Measurements from ENCODE around the gene CDKAL1. TPM values are rescaled to one million over a fixed set of nuclear protein-coding genes. Genes with fewer than 3 reads are reported as not detected.

CDKAL1 gene
- total and polyA plus RNA-seq, 2 experiments from 2014 or later, result 14.4 to 19.5 TPM

DNA sequence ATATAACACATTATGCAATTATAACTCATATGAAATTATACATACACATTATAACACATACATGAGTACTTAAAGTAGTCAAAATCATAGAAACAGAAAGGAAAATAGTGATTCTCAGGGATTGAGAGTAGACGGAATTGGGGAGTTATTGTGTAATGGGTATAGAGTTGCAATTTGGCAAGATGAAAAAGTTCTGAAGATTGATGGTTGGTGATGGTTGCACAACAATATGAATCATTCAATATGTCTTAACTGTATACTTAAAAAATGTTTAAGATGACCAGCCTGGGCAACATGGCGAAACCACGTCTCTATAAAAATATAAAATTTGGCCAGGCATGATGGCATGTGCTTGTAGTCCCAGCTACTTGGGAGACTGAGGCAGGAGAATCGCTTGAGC lies 372.7 kb downstream of the CDKAL1 start:
- Histone ChIP-seq H3K4me3 (no peak overlapping the region), H3K9me3 (ENCODE audit: low read depth) (peaks cover 6% of the 10 kb centered on the region), H3K4me2 (no peak overlapping the region), H3K27ac (no peak overlapping the region), H3K27me3 (no peaks in the 10 kb centered on the region), H3K36me3 (replicated peaks; ENCODE audit: insufficient read depth, low read depth) (no peaks in the 10 kb centered on the region), H3K9me2 (replicated peaks; ENCODE audit: insufficient read depth) (peaks cover 3% of the 10 kb centered on the region), H3K4me1 (ENCODE audit: insufficient read depth) (no peaks in the 10 kb centered on the region), H3K79me2 (no peaks in the 10 kb centered on the region), H4K20me1 (ENCODE audit: insufficient read depth, poor library complexity, severe bottlenecking) (no peaks in the 10 kb centered on the region), H2AFZ (no peak overlapping the region)
- 90% methylated on average over 4 of the region's 4 CpGs for WGBS (ENCODE audit: low lambda C conversion rate, missing lambda C conversion rate)
- DNase-seq (ENCODE audit: low spot score), result no peak
- no peak for TF ChIP-seq EZH2phosphoT487 (IDR thresholded peaks at IDR 0.05; ENCODE audit: low read depth, severe bottlenecking, unreplicated experiment)
- no peak for TF ChIP-seq EZH2 (IDR thresholded peaks at IDR 0.05; ENCODE audit: borderline replicate concordance)
- TF ChIP-seq, protein P1, sequence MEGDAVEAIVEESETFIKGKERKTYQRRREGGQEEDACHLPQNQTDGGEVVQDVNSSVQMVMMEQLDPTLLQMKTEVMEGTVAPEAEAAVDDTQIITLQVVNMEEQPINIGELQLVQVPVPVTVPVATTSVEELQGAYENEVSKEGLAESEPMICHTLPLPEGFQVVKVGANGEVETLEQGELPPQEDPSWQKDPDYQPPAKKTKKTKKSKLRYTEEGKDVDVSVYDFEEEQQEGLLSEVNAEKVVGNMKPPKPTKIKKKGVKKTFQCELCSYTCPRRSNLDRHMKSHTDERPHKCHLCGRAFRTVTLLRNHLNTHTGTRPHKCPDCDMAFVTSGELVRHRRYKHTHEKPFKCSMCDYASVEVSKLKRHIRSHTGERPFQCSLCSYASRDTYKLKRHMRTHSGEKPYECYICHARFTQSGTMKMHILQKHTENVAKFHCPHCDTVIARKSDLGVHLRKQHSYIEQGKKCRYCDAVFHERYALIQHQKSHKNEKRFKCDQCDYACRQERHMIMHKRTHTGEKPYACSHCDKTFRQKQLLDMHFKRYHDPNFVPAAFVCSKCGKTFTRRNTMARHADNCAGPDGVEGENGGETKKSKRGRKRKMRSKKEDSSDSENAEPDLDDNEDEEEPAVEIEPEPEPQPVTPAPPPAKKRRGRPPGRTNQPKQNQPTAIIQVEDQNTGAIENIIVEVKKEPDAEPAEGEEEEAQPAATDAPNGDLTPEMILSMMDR (IDR thresholded peaks at IDR 0.05; ENCODE audit: poor library complexity), result no peak

DNA sequence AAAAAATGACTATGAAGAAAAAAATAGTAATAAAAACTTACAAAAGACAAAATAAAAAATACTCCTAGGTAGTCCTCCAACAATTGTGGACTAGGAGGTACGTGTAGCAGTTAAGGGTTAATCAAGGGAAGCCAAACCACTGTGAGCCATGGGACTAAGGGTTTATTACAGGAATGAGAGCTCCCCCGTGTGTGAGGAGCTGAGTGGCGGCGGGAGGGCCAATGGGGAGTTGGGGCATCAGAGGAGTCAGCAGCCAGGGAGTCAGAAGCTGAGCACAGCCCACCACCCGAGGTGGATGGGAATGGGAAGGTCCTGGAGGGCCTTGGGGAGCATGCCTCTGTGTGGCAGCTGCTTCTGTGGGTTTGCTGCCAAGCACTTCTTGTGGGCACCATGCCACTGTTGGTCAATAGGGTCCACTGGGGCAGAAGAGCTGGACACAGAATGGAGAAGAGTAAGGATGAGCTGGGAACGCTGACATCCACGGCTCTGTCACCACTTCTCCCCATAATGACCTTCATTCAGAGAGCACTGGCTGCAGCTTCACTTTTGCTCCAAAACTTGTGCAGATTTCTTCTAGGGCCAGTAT lies 373.3 kb downstream of the CDKAL1 start:
- H3K9me2 ChIP-seq (replicated peaks; ENCODE audit: insufficient read depth), result peaks cover 3% of the 10 kb centered on the region
- H3K27me3 ChIP-seq, result no peaks in the 10 kb centered on the region
- TF ChIP-seq, protein P1 (IDR thresholded peaks at IDR 0.05; ENCODE audit: poor library complexity), result no peak
- TF ChIP-seq EZH2phosphoT487 (IDR thresholded peaks at IDR 0.05; ENCODE audit: low read depth, severe bottlenecking, unreplicated experiment), result no peak
- no peak for TF ChIP-seq EZH2 (IDR thresholded peaks at IDR 0.05; ENCODE audit: borderline replicate concordance)
- no peaks in the 10 kb centered on the region for H3K79me2 ChIP-seq
- H3K4me1 ChIP-seq (ENCODE audit: insufficient read depth), result no peaks in the 10 kb centered on the region
- no peak overlapping the region for H3K4me3 ChIP-seq
- WGBS (ENCODE audit: low lambda C conversion rate, missing lambda C conversion rate), result 79% methylated on average over 7 of the region's 7 CpGs
- H3K36me3 ChIP-seq (replicated peaks; ENCODE audit: insufficient read depth, low read depth), result no peaks in the 10 kb centered on the region
- H2AFZ ChIP-seq, result no peak overlapping the region
- no peaks in the 10 kb centered on the region for H4K20me1 ChIP-seq (ENCODE audit: insufficient read depth, poor library complexity, severe bottlenecking)
- no peak for DNase-seq (ENCODE audit: low spot score)
- no peak overlapping the region for H3K4me2 ChIP-seq
- H3K9me3 ChIP-seq (ENCODE audit: low read depth), result peaks cover 6% of the 10 kb centered on the region
- H3K27ac ChIP-seq, result no peak overlapping the region

DNA sequence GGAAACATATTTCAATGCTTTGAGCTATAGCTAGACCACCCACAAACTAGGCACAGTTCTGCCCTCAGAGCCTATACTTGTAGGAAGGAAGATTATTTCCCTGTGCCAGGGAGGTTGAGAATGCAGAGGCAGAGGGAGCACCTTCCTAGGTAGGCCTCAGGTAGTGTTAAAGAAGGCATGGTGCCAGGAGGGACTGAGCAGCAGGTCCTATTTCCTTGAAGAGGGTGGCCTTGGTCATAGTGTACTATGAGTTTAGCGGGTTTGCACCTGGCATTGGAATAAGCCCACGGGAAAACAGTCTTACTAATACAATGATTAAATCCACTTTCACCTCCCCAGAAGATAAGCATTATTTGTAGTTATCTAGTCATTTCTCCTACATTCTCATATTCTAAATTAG lies 375.4 kb downstream of the CDKAL1 start:
- no peak overlapping the region for H3K27ac ChIP-seq
- H3K9me3 ChIP-seq (ENCODE audit: low read depth), result peaks cover 6% of the 10 kb centered on the region
- H3K4me1 ChIP-seq (ENCODE audit: insufficient read depth), result no peaks in the 10 kb centered on the region
- no peaks in the 10 kb centered on the region for H3K36me3 ChIP-seq (replicated peaks; ENCODE audit: insufficient read depth, low read depth)
- H3K27me3 ChIP-seq, result no peaks in the 10 kb centered on the region
- no peak for DNase-seq (ENCODE audit: low spot score)
- no peak overlapping the region for H3K4me3 ChIP-seq
- no peak overlapping the region for H3K4me2 ChIP-seq
- TF ChIP-seq EZH2 (IDR thresholded peaks at IDR 0.05; ENCODE audit: borderline replicate concordance) (no peak), EZH2phosphoT487 (IDR thresholded peaks at IDR 0.05; ENCODE audit: low read depth, severe bottlenecking, unreplicated experiment) (no peak)
- TF ChIP-seq, protein P1 (IDR thresholded peaks at IDR 0.05; ENCODE audit: poor library complexity), result no peak
- no peaks in the 10 kb centered on the region for H4K20me1 ChIP-seq (ENCODE audit: insufficient read depth, poor library complexity, severe bottlenecking)
- peaks cover 3% of the 10 kb centered on the region for H3K9me2 ChIP-seq (replicated peaks; ENCODE audit: insufficient read depth)
- no peak overlapping the region for H2AFZ ChIP-seq
- 89% methylated on average over 2 of the region's 2 CpGs for WGBS (ENCODE audit: low lambda C conversion rate, missing lambda C conversion rate)
- H3K79me2 ChIP-seq, result no peaks in the 10 kb centered on the region

Data from hepatocyte (in vitro differentiated cells).